ENCODE data around the gene IYD.

The IYD gene

GRCh38 chr6:150409576-150410066 is 40.8 kb downstream of the IYD start:
- TF ChIP-seq, protein P1, sequence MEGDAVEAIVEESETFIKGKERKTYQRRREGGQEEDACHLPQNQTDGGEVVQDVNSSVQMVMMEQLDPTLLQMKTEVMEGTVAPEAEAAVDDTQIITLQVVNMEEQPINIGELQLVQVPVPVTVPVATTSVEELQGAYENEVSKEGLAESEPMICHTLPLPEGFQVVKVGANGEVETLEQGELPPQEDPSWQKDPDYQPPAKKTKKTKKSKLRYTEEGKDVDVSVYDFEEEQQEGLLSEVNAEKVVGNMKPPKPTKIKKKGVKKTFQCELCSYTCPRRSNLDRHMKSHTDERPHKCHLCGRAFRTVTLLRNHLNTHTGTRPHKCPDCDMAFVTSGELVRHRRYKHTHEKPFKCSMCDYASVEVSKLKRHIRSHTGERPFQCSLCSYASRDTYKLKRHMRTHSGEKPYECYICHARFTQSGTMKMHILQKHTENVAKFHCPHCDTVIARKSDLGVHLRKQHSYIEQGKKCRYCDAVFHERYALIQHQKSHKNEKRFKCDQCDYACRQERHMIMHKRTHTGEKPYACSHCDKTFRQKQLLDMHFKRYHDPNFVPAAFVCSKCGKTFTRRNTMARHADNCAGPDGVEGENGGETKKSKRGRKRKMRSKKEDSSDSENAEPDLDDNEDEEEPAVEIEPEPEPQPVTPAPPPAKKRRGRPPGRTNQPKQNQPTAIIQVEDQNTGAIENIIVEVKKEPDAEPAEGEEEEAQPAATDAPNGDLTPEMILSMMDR (IDR thresholded peaks at IDR 0.05), result no peak
- TF ChIP-seq ZFX (IDR thresholded peaks at IDR 0.05; ENCODE audit: borderline replicate concordance), result no peak
- no peak overlapping the region for H3K27ac ChIP-seq

DNA sequence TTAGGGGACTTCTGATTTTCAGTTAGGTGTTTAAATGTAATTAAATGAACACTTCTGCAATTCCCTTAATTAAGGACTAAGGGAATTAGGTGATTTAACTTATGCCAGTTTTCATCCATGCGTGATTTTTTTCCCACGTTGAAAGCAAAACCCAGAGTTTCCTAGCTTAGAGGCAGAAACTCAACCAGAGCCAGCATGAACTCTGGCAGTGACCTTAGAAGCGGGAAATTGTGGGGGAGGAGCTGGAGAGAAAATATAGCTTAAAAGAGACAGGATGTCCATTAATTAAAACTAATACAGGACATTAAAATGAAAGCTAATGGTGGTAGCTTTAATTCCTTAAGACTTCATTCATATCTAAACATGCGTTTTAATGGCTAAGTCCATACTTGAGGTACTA is 41.6 kb downstream of the IYD start:
- no peak overlapping the region for H3K27ac ChIP-seq
- TF ChIP-seq ZFX (IDR thresholded peaks at IDR 0.05; ENCODE audit: borderline replicate concordance), result no peak
- TF ChIP-seq, protein P1 (IDR thresholded peaks at IDR 0.05), result no peak

GRCh38 chr6:150410906-150411305 is 42.1 kb downstream of the IYD start:
- TF ChIP-seq ZFX (IDR thresholded peaks at IDR 0.05; ENCODE audit: borderline replicate concordance), result no peak
- TF ChIP-seq, protein P1 (IDR thresholded peaks at IDR 0.05), result no peak
- no peak overlapping the region for H3K27ac ChIP-seq

DNA sequence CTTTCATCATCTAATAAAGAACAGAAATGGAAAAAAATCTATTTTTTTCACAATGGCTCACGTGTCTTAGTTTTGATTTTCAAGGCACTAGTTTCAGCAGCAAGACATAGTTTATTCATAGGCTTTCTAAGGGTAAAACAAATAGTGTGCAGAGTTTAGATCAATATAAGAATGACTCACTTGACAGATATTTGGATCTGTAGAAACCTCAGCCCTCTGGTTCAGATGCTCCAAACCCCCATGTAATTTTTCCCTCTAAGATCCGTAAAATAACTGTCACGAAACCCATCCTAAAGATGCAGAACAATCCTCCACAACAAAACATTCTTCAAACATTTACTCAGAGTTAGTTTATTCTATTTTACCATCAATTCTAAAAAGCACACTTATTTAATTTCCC is 43.4 kb downstream of the IYD start:
- no peak overlapping the region for H3K27ac ChIP-seq
- TF ChIP-seq, protein P1 (IDR thresholded peaks at IDR 0.05), result no peak
- no peak for TF ChIP-seq ZFX (IDR thresholded peaks at IDR 0.05; ENCODE audit: borderline replicate concordance)

DNA sequence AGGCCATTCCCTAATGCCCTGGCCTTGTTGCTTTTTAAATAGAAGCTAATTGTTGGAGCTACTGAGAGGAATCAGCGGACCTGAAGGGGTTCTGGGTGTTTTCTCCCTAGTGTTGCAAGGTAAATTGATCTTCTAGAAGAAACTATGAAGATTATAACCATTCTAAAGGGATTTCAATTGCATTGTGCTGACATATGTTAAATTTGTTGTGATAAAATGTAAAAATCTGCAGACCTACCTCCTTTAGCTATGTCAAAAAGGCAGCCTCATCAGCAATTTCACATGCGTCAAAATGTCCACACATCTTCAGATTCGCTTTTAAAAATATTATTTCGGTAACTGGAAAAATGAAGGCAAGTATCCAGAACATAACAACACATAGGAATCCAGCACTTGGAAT is 44.4 kb downstream of the IYD start:
- TF ChIP-seq, protein P1 (IDR thresholded peaks at IDR 0.05), result no peak
- no peak for TF ChIP-seq ZFX (IDR thresholded peaks at IDR 0.05; ENCODE audit: borderline replicate concordance)
- H3K27ac ChIP-seq, result no peak overlapping the region

DNA sequence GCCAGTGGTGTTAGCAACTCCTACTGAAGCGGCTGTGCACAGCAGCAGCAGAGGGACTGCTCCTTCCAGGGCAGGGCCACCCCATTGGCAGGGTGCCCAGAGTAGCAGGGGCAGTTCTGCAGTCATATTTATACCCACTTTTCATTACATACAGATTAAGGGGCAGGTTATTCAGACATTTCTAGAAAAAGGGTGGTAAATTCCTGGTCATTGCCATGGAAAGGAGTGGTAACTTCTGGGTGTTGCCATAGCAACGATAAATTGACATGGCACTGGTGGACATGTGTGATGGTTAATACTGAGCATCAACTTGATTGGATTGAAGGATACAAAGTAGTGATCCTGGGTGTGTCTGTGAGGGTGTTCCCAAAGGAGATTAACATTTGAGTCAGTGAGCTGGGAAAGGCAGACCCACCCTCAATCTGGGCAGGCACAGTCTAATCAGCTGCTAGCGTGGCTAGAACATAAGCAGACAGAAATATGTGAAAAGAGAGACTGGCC is 45.0 kb downstream of the IYD start:
- TF ChIP-seq, protein P1 (IDR thresholded peaks at IDR 0.05), result no peak
- no peak for TF ChIP-seq ZFX (IDR thresholded peaks at IDR 0.05; ENCODE audit: borderline replicate concordance)

GRCh38 chr6:150416128-150416527 is 47.3 kb downstream of the IYD start:
- no peak overlapping the region for H3K27ac ChIP-seq
- no peak for TF ChIP-seq ZFX (IDR thresholded peaks at IDR 0.05; ENCODE audit: borderline replicate concordance)
- TF ChIP-seq, protein P1 (IDR thresholded peaks at IDR 0.05), result no peak

More for the DNA sequence above, 45.0 kb downstream of the IYD start:
- no peak overlapping the region for H3K27ac ChIP-seq
